Measurements from ENCODE around the gene MESD.

The MESD gene

GRCh38 chr15:80989518-80990478, at the start of gene MESD:
Gene MESD (minus strand): TSS chr15:80989819. CDS start chr15:80989791, 28 bp downstream.
- DNase-seq (ENCODE audit: low spot score): peak; percentile 97

- DNase-seq (ENCODE audit: low spot score): no peak
Observed at GRCh38 chr15:81038975-81039607, 49.5 kb upstream of the MESD start.

- no peak for DNase-seq (ENCODE audit: low spot score)
Observed at GRCh38 chr15:81037952-81038743, 48.5 kb upstream of the MESD start.

- DNase-seq (ENCODE audit: low spot score): no peak
Observed at GRCh38 chr15:81033508-81033907, 43.9 kb upstream of the MESD start.

- DNase-seq (ENCODE audit: low spot score): no peak
Observed at GRCh38 chr15:81032818-81033217, 43.2 kb upstream of the MESD start.

- no peak for DNase-seq (ENCODE audit: low spot score)
Observed at GRCh38 chr15:81032355-81032754, 42.7 kb upstream of the MESD start.

- DNase-seq (ENCODE audit: low spot score): no peak
Observed at GRCh38 chr15:81031203-81031602, 41.6 kb upstream of the MESD start.

- no peak for DNase-seq (ENCODE audit: low spot score)
Observed at GRCh38 chr15:81030301-81030750, 40.7 kb upstream of the MESD start.

GRCh38 chr15:81029414-81030300, 40.0 kb upstream of the MESD start:
- no peak for DNase-seq (ENCODE audit: low spot score)

GRCh38 chr15:81026836-81027599, 37.4 kb upstream of the MESD start:
- no peak for DNase-seq (ENCODE audit: low spot score)

- DNase-seq (ENCODE audit: low spot score): no peak
Observed at GRCh38 chr15:81025721-81026370, 36.2 kb upstream of the MESD start.

GRCh38 chr15:81024936-81025335, 35.3 kb upstream of the MESD start:
- DNase-seq (ENCODE audit: low spot score): no peak

GRCh38 chr15:81024265-81024872, 34.8 kb upstream of the MESD start:
- no peak for DNase-seq (ENCODE audit: low spot score)

GRCh38 chr15:81023483-81024264, 34.1 kb upstream of the MESD start:
- DNase-seq (ENCODE audit: low spot score): no peak

GRCh38 chr15:81021321-81021720, 31.7 kb upstream of the MESD start:
- no peak for DNase-seq (ENCODE audit: low spot score)

- no peak for DNase-seq (ENCODE audit: low spot score)
Observed at GRCh38 chr15:81018197-81018596, 28.6 kb upstream of the MESD start.

GRCh38 chr15:81016489-81017068, 27.0 kb upstream of the MESD start:
- DNase-seq (ENCODE audit: low spot score): no peak

Data from hepatic stellate cell (primary cell).